SK-N-SH (cell line): ENCODE data around the gene SH2D5. TPM values are rescaled to one million over a fixed set of nuclear protein-coding genes. Genes with fewer than 3 reads are reported as not detected.

Experiments
- CTCF ChIA-PET: fragments of 300-600, 350-600 bp; formaldehyde crosslinking; extraction: SDS; loops from one replicate; lab custom pipeline; 2021; lab: Yijun Ruan, JAX
- POLR2A ChIA-PET: fragments of 350-600 bp; sonication (Branson Sonifier 250); formaldehyde crosslinking; extraction: SDS; loops from one replicate; lab custom pipeline; 2020; ENCODE audit warnings: antibody characterized with exemption, inconsistent platforms; lab: Yijun Ruan, JAX
- DNase-seq: peaks from one replicate; pipeline ENCODE4 v3.0.0; 2012
- H2AFZ ChIP-seq: fragments of 200-600 bp; sonication (generic); 2 replicates; pipeline ENCODE4 v1.8.1; 2016; ENCODE audit warnings: antibody characterized with exemption, mild to moderate bottlenecking, low read depth
- H3F3A ChIP-seq: fragments of 200-600 bp; sonication (generic); replicated peaks from 2 replicates; pipeline ENCODE3; 2016; ENCODE audit warnings: antibody characterized with exemption, mild to moderate bottlenecking; ENCODE audit not compliant: insufficient read depth
- H3K27ac ChIP-seq, 2 experiments: fragments of 200-500 bp in 1 of 2; fragments of 200-600 bp in 1 of 2; sonication (Bioruptor generic) in 1 of 2; sonication (generic), shearing (Covaris generic) in 1 of 2; 2 replicates each; pipeline versions ENCODE4 v1.5.1 to v1.6.1; 2014 to 2016; ENCODE audit warnings: low read depth in 2 of 2, inconsistent platforms in 1 of 2, low read length in 1 of 2, mild to moderate bottlenecking in 1 of 2, mixed read lengths in 1 of 2
- H3K27me3 ChIP-seq: fragments of 200-600 bp; sonication (generic), shearing (Covaris generic); 2 replicates; pipeline ENCODE4 v1.6.1; 2016; ENCODE audit warnings: mixed run types; ENCODE audit not compliant: insufficient read depth
- H3K36me3 ChIP-seq, 2 experiments: fragments of 200-500 bp in 1 of 2; fragments of 200-600 bp in 1 of 2; sonication (Bioruptor generic) in 1 of 2; sonication (generic) in 1 of 2; replicated peaks in 1 of 2; 2 replicates each; pipeline versions ENCODE3 to v1.5.1; 2014 to 2016; ENCODE audit warnings: low read length in 1 of 2, mild to moderate bottlenecking in 1 of 2; ENCODE audit not compliant: insufficient read depth in 2 of 2, control insufficient read depth in 1 of 2
- H3K4me1 ChIP-seq, 2 experiments: fragments of 200-500 bp in 1 of 2; fragments of 200-600 bp in 1 of 2; sonication (Bioruptor generic) in 1 of 2; sonication (generic), shearing (Covaris generic) in 1 of 2; 2 replicates each; pipeline versions ENCODE4 v1.5.1 to v1.6.1; 2014 to 2016; ENCODE audit warnings: low read depth in 1 of 2, low read length in 1 of 2, mixed run types in 1 of 2; ENCODE audit not compliant: insufficient read depth in 2 of 2, control insufficient read depth in 1 of 2
- H3K4me2 ChIP-seq: fragments of 200-600 bp; sonication (generic), shearing (Covaris generic); 2 replicates; pipeline ENCODE4 v1.6.1; 2017; ENCODE audit warnings: mixed run types
- H3K4me3 ChIP-seq, 2 experiments: fragments of 200-500 bp in 1 of 2; fragments of 200-600 bp in 1 of 2; sonication (Bioruptor generic) in 1 of 2; sonication (generic), shearing (Covaris generic) in 1 of 2; 2 replicates each; pipeline versions ENCODE4 v1.5.1 to v1.8.1; 2014 to 2016; ENCODE audit warnings: low read depth in 2 of 2, inconsistent platforms in 1 of 2, low read length in 1 of 2, mild to moderate bottlenecking in 1 of 2, mixed read lengths in 1 of 2, moderate library complexity in 1 of 2
- H3K79me2 ChIP-seq: fragments of 200-600 bp; sonication (generic); 2 replicates; pipeline ENCODE4 v1.8.1; 2017; ENCODE audit warnings: mild to moderate bottlenecking; ENCODE audit not compliant: insufficient read depth
- H3K9ac ChIP-seq: fragments of 200-600 bp; sonication (generic); 2 replicates; pipeline ENCODE4 v1.6.1; 2017; ENCODE audit warnings: mixed run types
- H3K9me2 ChIP-seq: fragments of 200-600 bp; sonication (generic); 2 replicates; pipeline ENCODE4 v1.6.1; 2017; ENCODE audit warnings: mixed run types
- H3K9me3 ChIP-seq: fragments of 200-600 bp; sonication (generic); 2 replicates; pipeline ENCODE4 v1.6.1; 2017; ENCODE audit warnings: mixed run types, mild to moderate bottlenecking, moderate library complexity
- H4K20me1 ChIP-seq: fragments of 200-600 bp; sonication (generic); 2 replicates; pipeline ENCODE4 v1.6.1; 2017; ENCODE audit warnings: mild to moderate bottlenecking, mixed run types; ENCODE audit not compliant: insufficient read depth
- EP300 ChIP-seq, 2 experiments: IDR thresholded peaks; 2 replicates each; pipeline versions ENCODE4 v1.4.0 to v1.6.1; 2012; ENCODE audit warnings: borderline replicate concordance in 1 of 2, low read depth in 1 of 2, low read length in 1 of 2
- EZH2phosphoT487 ChIP-seq: fragments of 200-600 bp; sonication (generic); IDR thresholded peaks from 2 replicates; pipeline ENCODE4 v1.6.1; 2017; ENCODE audit warnings: low read depth, mixed run types, mild to moderate bottlenecking, antibody characterized with exemption, moderate library complexity, borderline replicate concordance
- GABPA ChIP-seq: IDR thresholded peaks from 2 replicates; pipeline ENCODE4 v1.4.0; 2012; ENCODE audit warnings: low read depth, mild to moderate bottlenecking
- IRF3 ChIP-seq: fragments of 150-350 bp; IDR thresholded peaks from 2 replicates; pipeline ENCODE4 v1.6.1; 2016; ENCODE audit warnings: mild to moderate bottlenecking, low read depth, low read length
- JUND ChIP-seq: IDR thresholded peaks from 2 replicates; pipeline ENCODE4 v1.4.0; 2012
- MEF2A ChIP-seq: IDR thresholded peaks from 2 replicates; pipeline ENCODE4 v1.4.0; 2012; ENCODE audit warnings: low read depth, borderline replicate concordance
- MXI1 ChIP-seq: IDR thresholded peaks from 2 replicates; pipeline ENCODE4 v1.6.1; 2012; ENCODE audit warnings: mild to moderate bottlenecking, low read depth, low read length, improper control_type of control experiment
- TCF12 ChIP-seq: IDR thresholded peaks from 2 replicates; pipeline ENCODE4 v1.4.0; 2012
- TEAD4 ChIP-seq: IDR thresholded peaks from 2 replicates; pipeline ENCODE4 v1.4.0; 2012; ENCODE audit warnings: mild to moderate bottlenecking, borderline replicate concordance; ENCODE audit not compliant: insufficient read depth
- USF2 ChIP-seq: fragments of 150-350 bp; IDR thresholded peaks from 2 replicates; pipeline ENCODE4 v1.6.1; 2017; ENCODE audit warnings: antibody characterized with exemption, low read length, low read depth, borderline replicate concordance
- WGBS: methylation state at CpG from one replicate; pipeline ENCODE4 v1.1.6; 2017; ENCODE audit warnings: low lambda C conversion rate; 5-methylcytosine and 5-hydroxymethylcytosine counted together
- polyA plus RNA-seq, 3 experiments: library from polyadenylated mRNA; depleted of rRNA; stranded (reverse); fragments of >200 nt; gene quantifications; 2 replicates each; pipeline ENCODE4 v1.2.3, GENCODE V29; 2012
- TF ChIP-seq, protein P1 (sequence below): IDR thresholded peaks from 2 replicates; pipeline ENCODE4 v1.4.0; 2012; ENCODE audit warnings: low read depth, borderline replicate concordance

Gene SH2D5
- polyA plus RNA-seq, 1 of the 3 experiments (the other 2 are of a cell fraction), result 6.1 TPM

DNA sequence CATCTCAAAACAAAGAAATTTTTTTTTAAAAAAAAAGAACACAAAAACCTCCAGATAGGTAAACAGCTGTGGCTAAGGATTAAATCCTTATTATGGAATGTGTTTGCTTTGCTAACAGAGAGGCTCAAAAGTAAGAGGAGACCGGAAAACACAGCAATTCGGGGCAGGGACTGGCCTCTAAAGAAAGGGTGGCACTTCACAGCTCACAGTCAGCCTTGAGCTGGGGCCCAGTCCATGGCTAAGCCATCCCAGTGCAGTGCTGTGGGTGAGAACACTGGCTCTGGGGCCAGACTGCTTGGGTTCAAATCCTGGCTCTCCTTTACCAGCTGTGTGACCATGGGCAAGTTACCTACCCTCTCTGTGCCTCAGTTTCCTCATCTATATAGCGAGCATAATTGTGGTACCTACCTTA lies 42.9 kb downstream of the SH2D5 start:
- H3K9ac ChIP-seq, result no peak overlapping the region
- no peaks in the 10 kb centered on the region for H3K27me3 ChIP-seq
- H2AFZ ChIP-seq, result no peak overlapping the region
- H4K20me1 ChIP-seq, result no peaks in the 10 kb centered on the region
- H3K79me2 ChIP-seq, result no peaks in the 10 kb centered on the region
- no peak overlapping the region for H3K4me2 ChIP-seq
- POLR2A ChIA-PET, result no interaction called here
- H3K27ac ChIP-seq, result no peak overlapping the region
- TF ChIP-seq USF2, result no peak
- no peak for TF ChIP-seq EZH2phosphoT487
- TF ChIP-seq JUND, result no peak
- TF ChIP-seq, protein P1, sequence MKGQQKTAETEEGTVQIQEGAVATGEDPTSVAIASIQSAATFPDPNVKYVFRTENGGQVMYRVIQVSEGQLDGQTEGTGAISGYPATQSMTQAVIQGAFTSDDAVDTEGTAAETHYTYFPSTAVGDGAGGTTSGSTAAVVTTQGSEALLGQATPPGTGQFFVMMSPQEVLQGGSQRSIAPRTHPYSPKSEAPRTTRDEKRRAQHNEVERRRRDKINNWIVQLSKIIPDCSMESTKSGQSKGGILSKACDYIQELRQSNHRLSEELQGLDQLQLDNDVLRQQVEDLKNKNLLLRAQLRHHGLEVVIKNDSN, result no peak
- TF ChIP-seq MEF2A, result no peak
- no peak for TF ChIP-seq GABPA
- TF ChIP-seq EP300 (IDR thresholded peaks at IDR 0.05; ENCODE audit: borderline replicate concordance in 1 of 2, low read depth in 1 of 2, low read length in 1 of 2), result no peak
- CTCF ChIA-PET, result interaction anchor here (0.8 to 1.7 kb wide), 2 partner anchors 505 to 542 kb away, joined by 3 read pairs; no protein-coding TSS in a partner anchor
- H3F3A ChIP-seq, result no peaks in the 10 kb centered on the region
- 88% methylated on average over 3 of the region's 3 CpGs for WGBS
- DNase-seq, result no peak
- H3K4me3 ChIP-seq, result no peak overlapping the region
- no peaks in the 10 kb centered on the region for H3K9me3 ChIP-seq
- H3K36me3 ChIP-seq, result no peaks in the 10 kb centered on the region
- H3K4me1 ChIP-seq, result no peaks in the 10 kb centered on the region; a peak in 1 of 4 replicates
- no peaks in the 10 kb centered on the region for H3K9me2 ChIP-seq

- Histone ChIP-seq H4K20me1 (no peaks in the 10 kb centered on the region), H3K27me3 (no peaks in the 10 kb centered on the region), H3K9me2 (no peaks in the 10 kb centered on the region), H2AFZ (no peak overlapping the region), H3K36me3 (no peaks in the 10 kb centered on the region), H3K4me2 (no peak overlapping the region), H3K9ac (no peak overlapping the region), H3K79me2 (no peaks in the 10 kb centered on the region), H3K9me3 (no peaks in the 10 kb centered on the region), H3F3A (no peaks in the 10 kb centered on the region), H3K27ac (no peak overlapping the region), H3K4me1 (no peaks in the 10 kb centered on the region; a peak in 1 of 4 replicates), H3K4me3 (no peak overlapping the region)
- 74% methylated on average over 17 of the region's 26 CpGs for WGBS
- CTCF ChIA-PET, result interaction anchor here (1.0 to 2.7 kb wide), 4 partner anchors 10 to 682 kb away, joined by 3 to 10 read pairs (median 6); no protein-coding TSS in a partner anchor
- no peak for TF ChIP-seq IRF3
- no peak for TF ChIP-seq TCF12
- TF ChIP-seq MXI1, result no peak
- no peak for TF ChIP-seq TEAD4
- no peak for TF ChIP-seq USF2
- POLR2A ChIA-PET, result no interaction called here
- DNase-seq, result peak; percentile 48
These were observed 45.4 kb downstream of the SH2D5 start for GRCh38 chr1:20686883-20687725.
